HT-29 (cell line): Measurements from ENCODE around the gene SOCS7. TPM values are rescaled to one million over a fixed set of nuclear protein-coding genes. Genes with fewer than 3 reads are reported as not detected.

Experiments used
- total RNA-seq: library from RNA; depleted of rRNA; stranded (reverse); fragments of >200 nt; shearing (Covaris generic); gene quantifications from 2 replicates; pipeline ENCODE4 v1.2.3, GENCODE V29; 2014; rRNA removed

Gene SOCS7
- total RNA-seq, 1 experiment from 2014 or later = 36.2 TPM

Other genes starting within 250 kb of the SOCS7 start
- gene TBC1D3E, start 223.9 kb upstream of the SOCS7 start, total RNA-seq = not detected in 2 replicates
- not detected in 2 replicates for gene TBC1D3, start 159.3 kb upstream of the SOCS7 start, total RNA-seq
- gene MRPL45, start 54.7 kb upstream of the SOCS7 start, total RNA-seq = 81.6 and 82.3 TPM in 2 replicates
- gene GPR179, start 7.9 kb upstream of the SOCS7 start, total RNA-seq = 0.03 and 0.13 TPM in 2 replicates
- gene ARHGAP23, start 76.6 kb downstream of the SOCS7 start, total RNA-seq = 326 and 391 TPM in 2 replicates